GM21786 (cell line): ENCODE measurements around the gene EXOC4.
"Not testable (repeated sequence)": the region's sequence is repeated elsewhere in the genome, so short reads cannot be mapped to it uniquely, and the experiment has no call there.

Experiments
- ATAC-seq: cut with Tn5 transposase; IDR thresholded peaks from one replicate; pipeline ENCODE4 v1.9.1; 2021; ENCODE audit not compliant: unreplicated experiment

Gene EXOC4

DNA sequence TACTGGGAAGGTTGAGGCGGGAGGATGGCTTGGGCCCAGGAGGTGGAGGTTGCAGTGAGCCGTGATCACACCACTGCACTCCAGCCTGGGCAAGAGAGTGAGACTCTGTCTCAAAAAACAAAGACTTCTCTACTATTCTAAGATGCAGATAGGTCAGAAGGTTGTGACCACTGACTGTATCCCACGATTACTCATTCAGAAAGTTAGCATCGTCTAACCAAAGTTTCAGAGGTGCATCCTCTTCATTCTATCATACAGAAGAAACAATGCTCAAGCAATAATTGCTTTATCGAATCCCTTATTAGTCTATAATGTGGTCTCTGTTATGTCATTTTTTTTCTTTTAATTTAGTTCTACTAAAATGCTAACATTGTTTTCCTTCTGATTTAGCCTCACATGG, 525.6 kb downstream of the EXOC4 start:
- ATAC-seq: peak; percentile 97

- not testable (repeated sequence) for ATAC-seq
Observed at GRCh38 chr7:133779538-133779937, 526.7 kb downstream of the EXOC4 start.

DNA sequence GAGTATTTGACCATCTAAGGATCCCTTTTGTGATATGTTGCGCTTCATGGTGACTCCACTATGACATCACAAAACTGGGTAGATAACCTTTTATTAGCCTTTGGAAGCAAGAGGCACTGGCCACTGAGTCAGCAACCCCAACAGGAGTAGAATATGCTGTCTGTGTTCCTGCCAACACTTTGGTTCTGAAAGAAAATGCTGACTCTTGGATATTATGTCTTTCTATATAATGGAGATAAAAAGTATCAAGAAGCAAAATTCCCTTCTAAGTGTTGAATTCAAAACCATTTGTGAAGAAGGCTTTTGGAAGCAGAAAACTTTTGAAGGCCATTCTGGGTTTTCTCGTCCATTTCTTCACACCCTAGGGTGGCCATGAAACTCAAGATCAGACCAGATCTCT, 528.0 kb downstream of the EXOC4 start:
- no peak for ATAC-seq

- ATAC-seq: no peak
Observed at GRCh38 chr7:133781486-133782090, 528.7 kb downstream of the EXOC4 start.

DNA sequence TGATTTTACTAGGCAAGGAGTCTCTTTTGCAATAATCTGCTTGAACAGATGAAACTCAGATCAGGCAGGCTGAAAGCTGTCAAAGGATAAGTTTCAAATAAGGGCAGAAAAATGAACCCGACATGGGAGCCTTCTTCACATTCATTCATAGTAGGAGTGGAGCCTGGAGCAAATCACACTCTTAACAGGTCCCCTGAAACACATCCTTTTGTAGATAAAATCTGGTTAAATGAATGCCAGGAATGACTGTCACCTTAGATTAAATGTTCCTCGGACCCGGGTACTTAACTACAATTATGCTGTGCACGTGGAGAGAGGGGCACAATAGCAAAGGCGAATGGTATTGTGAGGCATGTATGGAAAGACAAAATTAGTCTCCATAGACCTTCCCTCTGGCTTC, 529.6 kb downstream of the EXOC4 start:
- no peak for ATAC-seq

DNA sequence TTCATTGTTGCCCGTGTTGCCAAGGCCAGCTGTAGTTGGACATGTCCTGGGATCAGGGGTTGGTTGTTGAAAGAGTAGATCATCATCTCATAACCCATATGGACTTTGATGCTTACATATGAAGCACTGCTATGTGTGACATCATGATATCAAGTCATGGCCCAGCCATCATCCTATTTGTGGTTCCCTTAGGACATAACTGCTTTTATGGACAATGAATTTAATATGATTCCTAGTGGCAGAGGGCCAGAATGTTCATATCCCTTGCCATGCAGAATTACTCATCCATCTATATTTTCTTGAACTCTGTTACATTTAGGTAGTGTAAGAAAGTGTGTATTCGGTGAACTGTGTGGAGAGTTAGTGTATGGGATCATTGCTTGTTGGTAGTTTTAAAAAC, 530.4 kb downstream of the EXOC4 start:
- no peak for ATAC-seq

DNA sequence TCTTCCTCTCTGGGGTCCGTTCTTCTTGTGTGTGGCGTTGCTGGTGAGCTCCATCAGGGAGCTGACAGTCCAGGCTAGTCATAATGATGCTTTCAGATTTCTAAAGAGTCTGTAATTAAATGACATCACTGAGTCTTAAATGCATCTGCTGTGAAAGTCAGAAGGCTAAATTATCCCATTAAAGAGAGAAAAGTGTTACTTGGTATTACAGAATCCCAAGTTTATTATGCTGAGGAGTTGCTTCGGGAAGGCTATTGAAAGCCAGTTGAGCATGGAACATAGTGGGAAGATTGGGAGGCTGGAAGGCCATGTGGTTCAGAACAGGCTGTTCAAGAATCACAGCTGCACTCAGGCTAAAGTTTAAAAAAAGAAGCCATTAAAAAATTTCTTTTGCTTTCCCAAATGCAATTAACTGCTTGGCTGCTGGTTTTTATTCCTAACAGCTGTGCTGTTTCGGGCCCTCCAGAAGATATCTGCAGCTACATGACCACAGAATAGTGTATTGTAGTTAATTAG, 531.7 kb downstream of the EXOC4 start:
- ATAC-seq: no peak

- ATAC-seq: no peak
Observed at GRCh38 chr7:133786401-133786937, 533.6 kb downstream of the EXOC4 start.

DNA sequence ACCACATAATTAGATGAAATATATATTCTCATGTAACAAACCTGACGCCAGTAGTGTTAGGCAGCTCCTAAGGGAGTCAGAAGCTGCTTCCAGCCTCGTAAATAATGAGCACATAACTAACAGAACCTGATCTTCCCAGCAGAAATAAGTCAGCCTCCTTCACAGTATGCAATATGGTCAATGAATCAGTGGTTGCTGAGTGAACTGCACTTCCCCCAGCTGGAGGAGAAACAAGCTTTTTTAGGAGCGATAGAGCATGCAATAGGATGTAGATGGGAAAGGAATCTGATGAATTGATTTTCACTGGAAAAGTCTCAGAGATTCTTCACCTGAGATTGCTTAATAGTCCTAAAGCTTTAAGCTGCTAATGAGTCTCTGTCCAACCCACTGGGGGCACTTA, 537.1 kb downstream of the EXOC4 start:
- no peak for ATAC-seq

DNA sequence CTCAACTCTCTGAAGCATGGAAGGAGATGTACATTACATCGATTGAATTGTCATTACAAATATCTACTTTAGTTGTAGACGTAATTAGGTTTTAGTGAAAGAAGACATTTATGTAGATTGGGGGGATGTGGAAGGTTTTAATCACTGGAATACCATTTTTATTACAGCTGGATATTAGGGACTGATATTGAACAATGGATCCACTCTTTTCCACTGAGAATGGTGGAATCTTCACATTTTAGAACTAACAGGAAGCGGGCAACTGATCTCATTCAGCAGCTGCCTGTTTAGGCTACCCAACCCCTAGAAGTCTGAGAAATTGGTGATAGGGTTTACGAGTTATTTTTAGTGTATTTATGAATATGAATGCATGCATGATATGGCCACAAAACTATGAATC, 538.0 kb downstream of the EXOC4 start:
- ATAC-seq: no peak

DNA sequence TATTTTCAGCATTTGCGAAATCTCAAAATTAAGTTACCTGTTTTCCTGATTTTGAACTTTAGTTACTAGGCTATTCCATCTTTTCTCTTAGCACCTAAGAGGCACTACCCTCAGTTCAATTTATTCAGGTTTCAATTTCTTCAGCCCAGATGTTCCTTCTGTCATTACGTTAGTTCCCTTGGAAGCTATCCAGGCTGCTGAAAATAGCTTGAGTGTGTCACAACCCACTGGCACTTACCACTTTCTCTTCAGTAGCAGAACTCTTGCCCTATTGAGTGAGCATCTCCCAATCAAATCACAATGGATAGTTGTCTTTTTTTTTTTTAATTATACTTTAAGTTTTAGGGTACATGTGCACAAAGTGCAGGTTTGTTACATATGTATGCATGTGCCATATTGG, 541.6 kb downstream of the EXOC4 start:
- no peak for ATAC-seq

DNA sequence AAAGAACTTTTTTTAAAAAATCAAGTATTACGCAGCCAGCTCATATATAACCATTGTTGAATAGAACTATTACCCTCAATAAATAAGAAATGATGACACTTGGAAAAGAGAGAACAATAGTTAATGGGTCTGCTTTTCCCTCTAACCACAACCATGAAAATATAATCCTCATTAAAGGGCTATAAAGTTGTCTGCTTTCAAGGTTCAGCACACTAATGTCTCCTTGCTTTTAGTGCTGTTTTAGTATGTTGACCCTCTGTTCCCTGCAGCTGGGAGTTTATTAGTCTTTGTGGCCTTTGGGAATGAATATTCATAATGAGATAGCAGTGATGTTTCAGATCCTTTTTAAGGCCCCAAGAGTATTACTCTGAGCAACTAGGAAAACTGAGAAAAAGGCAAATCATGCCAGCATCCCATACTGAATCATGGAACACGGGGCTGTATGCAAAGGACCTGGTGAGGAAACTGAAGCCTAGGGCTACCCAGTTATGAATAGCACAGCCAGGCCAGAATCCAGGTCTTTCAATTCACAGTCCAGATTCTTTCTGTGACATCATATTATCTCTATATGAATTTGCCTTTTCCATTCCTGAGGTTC, 542.3 kb downstream of the EXOC4 start:
- ATAC-seq: no peak

GRCh38 chr7:133796782-133797745, 544.2 kb downstream of the EXOC4 start:
- ATAC-seq: no peak

GRCh38 chr7:133797818-133798520, 545.1 kb downstream of the EXOC4 start:
- no peak for ATAC-seq

DNA sequence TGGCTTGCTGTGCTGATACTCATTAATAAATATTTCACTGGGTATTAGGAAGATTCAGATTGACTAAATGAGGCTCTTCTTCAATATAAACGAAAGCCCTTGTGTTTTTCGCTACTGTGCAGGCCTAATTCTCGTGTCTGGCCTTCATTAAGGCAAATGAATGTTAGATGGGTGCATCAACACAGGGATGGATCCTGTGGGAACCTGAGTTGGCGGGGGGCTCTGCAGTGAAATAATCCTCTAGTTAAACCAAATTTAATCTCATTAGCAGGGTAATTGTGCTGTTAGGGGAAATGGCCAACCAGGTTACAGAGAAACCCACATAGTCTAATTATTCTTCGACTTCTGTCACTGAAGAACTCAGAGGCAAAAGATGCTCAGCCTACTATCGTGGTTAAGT, 548.5 kb downstream of the EXOC4 start:
- ATAC-seq: no peak

DNA sequence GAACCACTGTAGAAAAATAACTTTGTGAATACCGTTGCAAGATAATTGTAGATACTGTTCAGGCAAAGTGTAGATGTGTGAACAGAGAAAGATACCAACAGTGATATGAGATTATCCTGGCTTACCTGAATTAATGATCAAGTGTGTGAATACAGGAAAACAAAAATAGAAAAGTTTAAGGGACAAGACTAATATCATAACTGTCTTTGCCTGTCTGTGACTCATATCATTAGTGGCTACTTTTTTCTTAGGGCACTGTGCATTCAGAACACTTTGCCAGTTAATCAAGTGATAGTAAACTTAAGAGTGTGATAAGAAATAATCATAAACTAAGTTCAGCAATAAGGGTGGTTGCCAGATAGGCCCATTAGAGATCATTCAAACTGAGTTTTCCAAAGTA, 551.2 kb downstream of the EXOC4 start:
- ATAC-seq: no peak

DNA sequence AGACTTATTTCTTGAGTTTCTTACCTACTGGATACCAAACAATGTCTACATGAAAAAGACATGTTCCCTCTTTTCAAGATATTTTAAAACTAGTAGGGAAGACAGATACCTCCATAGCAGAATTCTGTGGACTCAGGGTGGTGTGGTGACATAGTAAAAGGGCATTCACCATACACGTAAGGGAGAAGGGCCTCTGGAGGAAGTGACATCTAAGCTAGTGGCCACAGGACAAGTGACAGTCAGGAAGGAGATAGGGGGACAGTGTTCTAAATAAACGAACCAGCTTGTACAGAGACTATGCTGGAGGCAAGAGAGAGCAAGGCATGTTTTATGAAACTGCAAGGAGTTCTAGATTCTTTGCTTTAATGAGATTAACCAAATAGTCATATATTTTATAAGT, 552.5 kb downstream of the EXOC4 start:
- ATAC-seq: no peak

DNA sequence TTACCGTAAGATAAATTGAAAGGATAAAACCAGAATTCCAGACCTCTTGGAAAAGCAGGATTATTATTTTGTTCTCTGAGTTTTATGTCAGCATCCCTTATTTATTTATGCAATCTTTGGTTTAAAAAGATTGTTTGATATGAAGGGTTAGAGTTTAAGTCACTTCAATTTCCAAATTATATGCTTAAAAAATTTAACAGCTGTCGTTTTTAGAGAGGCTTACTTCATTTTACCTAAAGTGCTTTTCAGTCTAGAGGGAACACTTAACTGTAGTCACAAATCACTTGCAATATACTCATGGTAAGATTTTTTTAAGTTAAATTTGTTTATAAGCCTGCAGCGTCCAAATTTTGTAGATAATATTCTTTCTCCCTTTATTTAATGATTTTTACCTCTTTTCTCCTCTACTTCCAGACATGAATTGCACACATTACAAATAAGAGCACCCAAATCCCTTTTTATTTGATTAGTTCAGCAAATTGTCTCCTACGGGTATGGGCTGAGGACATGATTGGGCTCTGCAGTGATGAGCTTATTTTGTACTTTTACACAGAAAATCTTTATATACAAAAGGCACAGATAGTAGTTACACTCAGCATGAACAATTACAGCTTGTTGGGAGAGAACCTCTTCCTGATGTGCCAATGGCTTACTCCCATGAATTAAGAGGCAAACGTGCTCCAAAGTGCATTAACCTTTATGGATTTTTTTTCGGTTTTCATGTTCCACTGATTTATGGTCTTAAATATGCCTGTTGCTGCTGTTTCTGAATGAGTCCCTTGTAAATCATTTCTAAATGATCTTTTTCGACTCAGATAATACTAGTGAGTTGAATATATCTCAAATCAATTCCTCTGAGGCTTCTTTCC, 555.0 kb downstream of the EXOC4 start:
- no peak for ATAC-seq

- no peak for ATAC-seq
Observed at GRCh38 chr7:133808493-133808866, 555.6 kb downstream of the EXOC4 start.

DNA sequence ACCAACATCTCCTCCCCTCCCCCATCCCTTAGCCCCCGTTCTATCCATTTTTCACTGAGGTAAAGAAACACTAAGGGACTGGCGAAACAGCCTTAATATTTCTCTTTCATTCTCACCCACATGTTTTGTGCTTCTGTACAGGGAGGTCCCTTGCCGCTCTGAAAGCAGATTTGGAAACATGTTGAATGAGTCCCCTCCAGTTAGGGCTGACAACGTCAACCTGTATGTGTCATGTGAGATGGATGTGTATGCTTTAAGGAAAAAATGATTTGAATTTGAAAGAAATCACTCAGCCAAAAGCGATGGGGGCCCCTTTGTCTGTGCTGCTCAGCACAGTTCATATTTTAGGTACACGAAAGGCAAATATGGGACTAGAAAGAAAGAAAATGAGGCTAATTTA, 560.0 kb downstream of the EXOC4 start:
- no peak for ATAC-seq
